ENCODE measurements around the gene NXPH2. TPM values are rescaled to one million over a fixed set of nuclear protein-coding genes. Genes with fewer than 3 reads are reported as not detected.

NXPH2 gene
- polyA plus RNA-seq, 6 donors from 2014 or later, result not detected

- no peak overlapping the region for H3K27ac Mint-ChIP-seq
- ATAC-seq (ENCODE audit: low read depth in 2 of 2), result no peak
- no peaks in the 10 kb centered on the region for H3K4me1 Mint-ChIP-seq
- no peaks in the 10 kb centered on the region for H3K36me3 Mint-ChIP-seq
- DNase-seq, result no peak
- H3K9me3 Mint-ChIP-seq, result peaks cover 0 to 17% (median 5%) of the 10 kb centered on the region in 7 donors
- H3K27me3 Mint-ChIP-seq, result peaks cover 9 to 20% (median 16%) of the 10 kb centered on the region in 3 donors
- no peak overlapping the region for H3K4me3 Mint-ChIP-seq
Measured at GRCh38 chr2:138632066-138632620, 148.0 kb downstream of the NXPH2 start.

GRCh38 chr2:138630164-138630563 is 150.0 kb downstream of the NXPH2 start:
- no peaks in the 10 kb centered on the region for H3K4me1 Mint-ChIP-seq
- H3K4me3 Mint-ChIP-seq, result no peak overlapping the region
- DNase-seq (no peak), ATAC-seq (ENCODE audit: low read depth in 2 of 2) (no peak)
- peaks cover 22 to 32% (median 28%) of the 10 kb centered on the region in 3 donors for H3K27me3 Mint-ChIP-seq
- H3K9me3 Mint-ChIP-seq, result peaks cover 0 to 17% (median 5%) of the 10 kb centered on the region in 7 donors
- H3K27ac Mint-ChIP-seq, result no peak overlapping the region
- H3K36me3 Mint-ChIP-seq, result no peaks in the 10 kb centered on the region

- Mint-ChIP-seq H3K4me3 (no peak overlapping the region), H3K9me3 (no peaks in the 10 kb centered on the region), H3K27me3 (peaks cover 22 to 26% (median 24%) of the 10 kb centered on the region in 3 donors)
Measured at GRCh38 chr2:138626148-138626547, 154.0 kb downstream of the NXPH2 start.

GRCh38 chr2:138622613-138623012 is 157.6 kb downstream of the NXPH2 start:
- Mint-ChIP-seq H3K9me3 (no peaks in the 10 kb centered on the region), H3K36me3 (no peaks in the 10 kb centered on the region), H3K4me3 (no peak overlapping the region), H3K27me3 (peaks cover 17 to 20% (median 17%) of the 10 kb centered on the region in 3 donors), H3K4me1 (no peaks in the 10 kb centered on the region), H3K27ac (no peak overlapping the region)
- ATAC-seq (ENCODE audit: low read depth in 2 of 2), result no peak
- no peak for DNase-seq

More at GRCh38 chr2:138626148-138626547, 154.0 kb downstream of the NXPH2 start:
- DNase-seq, result no peak
- Mint-ChIP-seq H3K4me1 (no peaks in the 10 kb centered on the region), H3K36me3 (no peaks in the 10 kb centered on the region), H3K27ac (no peak overlapping the region)
- no peak for ATAC-seq (ENCODE audit: low read depth in 2 of 2)

- Mint-ChIP-seq H3K27ac (peak overlapping the region in 1 of 6 donors; percentile 19), H3K4me1 (no peaks in the 10 kb centered on the region)
Measured at GRCh38 chr2:138621139-138621538, 159.1 kb downstream of the NXPH2 start.

GRCh38 chr2:138620431-138620830 is 159.8 kb downstream of the NXPH2 start:
- H3K27ac Mint-ChIP-seq, result no peak overlapping the region
- no peak overlapping the region for H3K4me3 Mint-ChIP-seq
- H3K9me3 Mint-ChIP-seq, result no peaks in the 10 kb centered on the region
- DNase-seq (no peak), ATAC-seq (ENCODE audit: low read depth in 2 of 2) (no peak)
- H3K27me3 Mint-ChIP-seq, result peaks cover under 1 to 17% (median 11%) of the 10 kb centered on the region in 3 donors
- H3K4me1 Mint-ChIP-seq, result no peaks in the 10 kb centered on the region
- no peaks in the 10 kb centered on the region for H3K36me3 Mint-ChIP-seq

More at GRCh38 chr2:138621139-138621538, 159.1 kb downstream of the NXPH2 start:
- no peak for DNase-seq
- Mint-ChIP-seq H3K9me3 (no peaks in the 10 kb centered on the region), H3K36me3 (no peaks in the 10 kb centered on the region), H3K4me3 (no peak overlapping the region), H3K27me3 (peaks cover 3 to 20% (median 15%) of the 10 kb centered on the region in 3 donors)
- ATAC-seq (ENCODE audit: low read depth in 2 of 2), result no peak

All from naive B cell (primary cell).